COLO829 (cell line): Measurements from ENCODE around the gene ENTPD2.
A peak's percentile ranks its signal among the peaks of the same experiment; 100 is the strongest.

Source experiments
- DNase-seq: peaks from one replicate; pipeline ENCODE4 v3.0.0; 2012; ENCODE audit warnings: low spot score

ENTPD2 gene

DNA sequence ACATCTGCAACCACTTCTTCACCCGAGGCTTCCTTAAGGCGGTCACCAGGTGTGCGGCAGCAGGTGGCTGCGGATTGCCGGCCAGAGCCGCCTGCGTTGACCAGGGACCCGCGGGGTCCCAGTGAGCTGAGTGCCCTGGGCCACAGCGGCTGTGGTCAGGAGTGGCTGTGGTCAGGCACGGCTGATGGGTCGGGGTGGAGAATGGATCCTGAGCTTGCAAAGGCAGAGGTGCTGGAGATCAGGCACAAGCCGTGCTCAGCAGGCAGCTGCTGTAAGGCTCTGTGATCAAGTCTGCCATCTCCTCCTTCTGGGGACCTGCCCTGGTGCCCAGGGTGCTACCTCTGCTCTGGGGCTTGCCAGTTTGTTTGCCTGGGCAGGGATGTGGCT lies 25.5 kb upstream of the ENTPD2 start:
- no peak for DNase-seq

DNA sequence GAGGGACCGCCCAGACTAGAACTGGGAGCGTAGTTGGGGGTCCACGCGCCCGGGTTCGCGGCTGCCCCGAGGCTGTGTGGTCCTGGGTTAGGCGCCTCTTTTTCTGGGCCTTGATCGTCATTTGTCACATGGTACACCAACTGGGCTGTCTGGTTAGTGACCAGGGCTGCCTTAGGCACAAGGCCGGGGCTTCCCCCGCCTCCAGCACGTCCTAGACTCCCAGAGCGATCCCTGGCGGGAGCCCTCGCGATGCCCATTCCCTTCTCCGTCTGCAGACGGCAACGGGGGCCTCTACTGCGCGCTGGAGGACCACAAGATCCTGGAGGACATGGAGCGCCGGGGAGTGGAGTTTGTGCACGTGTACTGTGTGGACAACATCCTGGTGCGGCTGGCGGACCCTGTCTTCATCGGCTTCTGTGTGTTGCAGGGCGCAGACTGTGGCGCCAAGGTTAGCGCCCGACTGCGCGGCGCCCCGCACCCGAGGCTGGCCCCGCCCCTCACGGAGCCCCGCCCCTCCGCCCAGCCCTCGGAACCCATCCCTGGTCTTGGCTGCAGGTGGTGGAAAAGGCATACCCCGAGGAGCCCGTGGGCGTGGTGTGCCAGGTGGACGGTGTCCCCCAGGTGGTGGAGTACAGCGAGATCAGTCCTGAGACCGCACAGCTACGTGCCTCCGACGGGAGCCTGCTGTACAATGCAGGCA lies 25.0 kb upstream of the ENTPD2 start:
- no peak for DNase-seq

DNA sequence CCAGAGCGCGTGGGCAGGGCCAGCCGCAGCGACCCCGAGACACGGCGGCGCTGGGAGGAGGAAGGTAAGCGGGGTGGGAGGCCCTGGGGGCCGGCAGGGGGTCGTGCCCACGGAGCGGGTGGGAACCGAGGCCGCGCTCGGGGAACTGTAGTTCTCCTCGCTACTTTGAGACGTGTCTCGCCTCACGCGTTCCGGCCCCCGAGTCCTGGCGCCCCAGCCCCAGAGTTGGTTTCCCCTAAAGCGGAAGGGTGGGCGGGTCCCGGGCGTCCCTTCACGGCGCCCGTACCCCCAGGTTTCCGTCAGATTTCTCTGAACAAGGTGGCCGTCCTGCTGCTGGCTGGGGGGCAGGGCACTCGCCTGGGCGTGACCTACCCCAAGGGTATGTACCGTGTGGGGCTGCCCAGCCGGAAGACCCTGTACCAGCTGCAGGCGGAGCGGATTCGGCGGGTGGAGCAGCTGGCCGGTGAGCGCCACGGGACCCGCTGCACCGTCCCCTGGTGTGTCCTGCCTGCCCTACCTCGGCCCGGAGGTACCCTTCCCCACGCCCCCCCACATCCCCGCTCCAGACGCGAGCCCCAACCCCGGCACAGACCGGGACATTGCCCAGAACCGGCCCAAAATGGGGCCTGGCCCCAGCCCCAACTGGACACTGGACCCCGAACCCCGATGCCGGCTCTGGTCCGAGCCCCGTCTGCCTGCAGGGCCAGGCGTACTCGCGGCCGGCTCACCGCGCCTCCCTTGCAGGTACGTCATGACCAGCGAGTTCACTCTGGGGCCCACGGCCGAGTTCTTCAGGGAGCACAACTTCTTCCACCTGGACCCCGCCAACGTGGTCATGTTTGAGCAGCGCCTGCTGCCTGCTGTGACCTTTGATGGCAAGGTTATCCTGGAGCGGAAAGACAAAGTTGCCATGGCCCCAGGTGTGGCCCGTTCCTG lies 24.2 kb upstream of the ENTPD2 start:
- no peak for DNase-seq

DNA sequence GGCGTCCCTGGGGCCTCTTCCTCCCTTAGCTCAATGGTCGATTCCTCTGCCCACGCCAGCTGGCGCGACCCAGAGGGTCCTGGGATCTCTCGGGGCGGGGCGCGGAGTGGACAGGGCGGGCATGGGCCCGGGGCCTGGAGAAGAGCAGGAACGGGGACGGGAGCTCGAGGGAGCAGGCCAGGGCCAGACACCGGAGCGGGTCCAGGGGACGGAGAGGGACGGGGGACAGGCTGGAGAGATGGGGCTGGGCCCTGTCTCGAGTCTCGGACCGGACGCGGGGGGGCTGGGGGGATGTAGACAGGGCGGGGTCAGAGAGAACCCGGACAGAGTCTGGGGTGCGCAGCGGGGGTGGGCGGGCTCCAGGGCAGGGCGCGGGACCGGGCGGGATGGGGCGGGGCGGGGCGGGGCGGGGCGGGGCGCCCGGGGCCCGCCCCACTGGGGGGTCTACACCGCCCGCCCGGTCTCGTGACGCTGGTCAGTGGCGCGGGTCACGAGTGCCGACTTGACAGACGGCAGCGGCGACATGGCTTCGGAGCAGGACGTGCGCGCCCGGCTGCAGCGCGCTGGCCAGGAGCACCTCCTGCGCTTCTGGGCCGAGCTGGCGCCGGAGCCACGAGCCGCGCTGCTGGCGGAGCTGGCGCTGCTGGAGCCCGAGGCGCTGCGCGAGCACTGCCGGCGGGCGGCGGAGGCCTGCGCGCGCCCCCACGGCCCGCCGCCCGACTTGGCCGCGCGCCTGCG lies 23.3 kb upstream of the ENTPD2 start, which contains the start of gene UAP1L1:
TSS of gene UAP1L1 (plus strand) at position 508 of the 738 bp plus-strand sequence. CDS start at position 524, 16 bp downstream.
- no peak for DNase-seq

DNA sequence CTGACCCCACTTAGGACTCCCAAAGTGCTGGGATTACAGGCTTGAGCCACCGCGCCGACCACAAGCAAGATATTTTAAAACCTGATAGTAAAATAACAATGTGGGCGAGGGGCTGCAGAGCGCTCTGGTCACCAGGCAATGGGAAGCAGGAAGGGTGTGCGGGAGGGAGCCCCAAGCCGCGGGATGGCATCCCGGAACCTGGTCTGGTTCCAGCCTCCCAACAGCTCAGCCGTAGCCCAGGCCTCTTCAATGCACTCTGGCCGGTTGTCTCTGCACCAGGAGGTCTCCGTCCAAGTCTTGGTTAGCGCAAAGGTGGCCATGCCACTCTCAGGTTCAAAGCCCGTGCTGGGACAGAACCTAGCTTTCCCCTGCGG lies 22.8 kb upstream of the ENTPD2 start:
- no peak for DNase-seq

DNA sequence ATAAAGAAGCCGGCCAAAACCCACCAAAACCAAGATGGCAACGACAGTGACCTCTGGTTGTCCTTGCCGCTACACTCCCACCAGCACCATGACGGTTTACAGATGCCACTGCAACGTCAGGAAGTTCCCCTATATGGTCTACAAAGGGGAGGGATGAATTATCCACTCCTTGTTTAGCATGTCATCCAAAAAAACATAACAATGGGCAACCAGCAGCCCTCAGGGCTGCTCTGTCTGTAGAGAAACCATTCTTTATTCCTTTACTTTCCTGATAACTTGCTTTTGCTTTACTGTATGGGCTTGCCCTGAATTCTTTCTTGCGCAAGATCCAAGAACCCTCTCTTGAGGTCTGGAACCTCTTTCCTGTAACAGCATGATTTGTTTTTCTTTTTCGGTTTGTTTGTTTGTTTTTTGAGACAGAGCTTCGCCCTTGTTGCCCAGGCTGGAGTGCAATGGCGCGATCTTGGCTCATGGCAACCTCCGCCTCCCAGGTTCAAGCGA lies 21.5 kb upstream of the ENTPD2 start:
- DNase-seq = no peak

DNA sequence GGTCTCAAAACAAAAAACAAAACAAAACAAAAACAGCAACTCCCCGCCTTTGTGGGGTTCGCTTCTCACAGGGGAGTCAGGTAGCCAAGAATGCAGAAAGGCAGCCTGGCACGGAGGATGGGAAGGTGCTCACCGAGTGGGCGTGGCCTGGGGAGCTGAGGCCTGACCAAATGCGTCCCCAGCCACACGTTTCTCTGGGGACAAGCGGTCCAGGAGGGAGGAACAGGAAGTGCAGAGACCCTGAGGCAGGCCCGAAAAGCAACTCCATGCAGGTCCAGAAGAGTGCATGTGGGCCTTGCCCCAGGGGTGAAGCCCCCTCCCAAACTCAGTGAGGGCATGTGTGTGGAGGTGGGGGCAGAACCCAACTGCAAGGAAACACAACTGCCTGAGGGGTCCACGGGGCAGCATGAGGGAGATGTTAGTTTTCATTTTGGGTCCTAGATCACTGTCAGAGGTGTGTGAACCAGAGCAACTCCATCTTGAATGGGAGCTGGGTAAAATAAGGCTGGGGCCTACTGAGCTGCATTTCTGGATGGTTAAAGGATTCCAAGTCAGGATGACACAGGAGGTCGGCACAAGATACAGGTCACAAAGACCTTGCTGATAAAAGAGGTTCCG lies 20.9 kb upstream of the ENTPD2 start:
- DNase-seq = no peak

DNA sequence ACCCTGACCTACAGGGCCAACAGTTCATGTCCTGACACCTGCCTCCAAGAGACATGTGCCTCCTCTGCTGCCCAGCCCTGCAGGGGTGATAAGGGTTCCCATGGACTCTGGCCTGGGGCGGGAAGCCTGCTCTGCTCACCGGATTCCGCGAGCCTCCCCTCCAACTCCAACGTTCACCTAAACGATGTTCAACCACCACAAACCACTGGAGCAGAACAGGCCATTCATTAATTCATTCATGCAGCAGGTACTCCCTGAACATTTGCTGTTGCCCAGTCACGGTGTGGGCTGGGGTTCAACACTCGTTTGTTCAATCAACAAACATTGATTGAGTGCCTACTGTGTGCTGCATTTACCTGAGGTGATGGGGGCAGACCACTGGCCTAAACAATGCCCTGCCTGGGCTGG lies 20.1 kb upstream of the ENTPD2 start:
- DNase-seq = no peak

DNA sequence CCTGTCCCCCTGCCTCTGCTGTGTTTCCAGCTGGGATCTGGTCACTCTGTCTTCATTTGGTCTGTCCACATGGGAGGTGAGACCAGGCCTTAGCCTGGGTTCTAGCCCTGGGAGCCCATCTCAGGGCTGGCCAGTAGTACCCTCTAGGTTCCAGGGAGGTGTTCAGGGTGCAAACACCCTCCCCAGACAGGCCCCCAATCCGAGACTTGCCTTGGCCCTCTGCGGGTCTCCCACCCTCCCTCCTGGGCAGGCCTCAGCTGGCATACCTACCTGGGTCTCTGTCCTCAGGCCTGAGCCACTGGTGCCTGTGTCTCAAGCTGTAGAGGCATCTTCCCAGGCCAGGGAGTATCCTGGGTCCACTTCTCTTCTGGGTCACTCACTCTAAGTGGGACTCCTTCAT lies 17.4 kb upstream of the ENTPD2 start:
- no peak for DNase-seq

DNA sequence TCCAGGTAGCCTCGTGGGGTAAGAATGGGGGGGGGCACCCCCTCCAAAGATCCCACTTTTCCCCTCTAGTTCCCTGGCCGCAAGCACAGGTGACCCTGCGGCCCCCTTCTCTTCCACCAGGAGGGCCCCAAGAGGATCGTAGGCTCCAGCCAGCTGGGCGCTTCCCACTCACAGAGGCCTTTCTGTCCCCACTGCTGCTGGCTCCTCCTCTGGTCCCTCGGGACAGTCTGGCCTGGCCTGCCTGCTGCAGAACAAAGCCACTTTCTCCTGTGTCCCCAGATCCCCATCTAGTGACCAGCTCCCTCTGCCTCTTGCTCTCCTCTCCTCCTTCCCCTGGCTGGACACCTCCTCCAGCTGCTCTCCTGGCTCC lies 17.0 kb upstream of the ENTPD2 start:
- no peak for DNase-seq

DNA sequence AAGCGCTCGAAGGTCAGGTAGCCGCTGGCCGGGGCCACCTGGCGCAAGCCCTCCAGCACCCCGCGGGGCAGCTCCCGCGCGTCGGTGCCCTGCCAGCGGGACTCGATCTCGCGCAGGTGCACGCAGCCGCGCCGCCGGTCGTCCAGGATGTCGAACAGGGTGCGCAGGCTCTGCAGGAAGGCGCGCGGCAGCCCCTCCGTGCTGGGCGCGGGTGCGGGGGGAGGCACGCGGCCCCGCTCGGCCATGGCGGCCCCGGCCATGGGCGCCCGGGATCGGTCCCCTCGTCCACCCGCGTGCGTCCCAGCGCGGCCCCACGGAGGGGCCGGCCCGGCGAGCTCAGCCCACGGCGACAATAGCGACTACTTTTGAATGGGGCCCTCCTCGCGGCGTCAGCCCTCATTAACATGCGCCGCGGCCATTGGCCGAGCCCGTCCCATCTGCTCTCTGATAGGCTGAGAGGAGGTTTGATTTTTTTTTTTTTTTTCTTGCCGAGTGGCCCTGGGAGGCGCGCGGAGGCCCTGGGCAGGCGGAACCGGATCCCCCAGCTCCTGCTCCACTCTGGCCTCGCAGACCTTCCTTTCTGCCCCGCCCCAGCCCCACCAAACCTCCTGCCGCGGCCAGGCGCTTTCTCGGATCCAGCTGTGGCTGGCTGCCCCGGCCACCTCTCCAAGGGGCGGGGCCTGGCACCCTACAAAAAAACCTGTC lies 16.5 kb upstream of the ENTPD2 start, which contains the start of gene SAPCD2:
TSS of gene SAPCD2 (minus strand) at position 357 of the 705 bp plus-strand sequence. CDS start at position 260, 97 bp downstream.
- DNase-seq = peak; percentile 80

DNA sequence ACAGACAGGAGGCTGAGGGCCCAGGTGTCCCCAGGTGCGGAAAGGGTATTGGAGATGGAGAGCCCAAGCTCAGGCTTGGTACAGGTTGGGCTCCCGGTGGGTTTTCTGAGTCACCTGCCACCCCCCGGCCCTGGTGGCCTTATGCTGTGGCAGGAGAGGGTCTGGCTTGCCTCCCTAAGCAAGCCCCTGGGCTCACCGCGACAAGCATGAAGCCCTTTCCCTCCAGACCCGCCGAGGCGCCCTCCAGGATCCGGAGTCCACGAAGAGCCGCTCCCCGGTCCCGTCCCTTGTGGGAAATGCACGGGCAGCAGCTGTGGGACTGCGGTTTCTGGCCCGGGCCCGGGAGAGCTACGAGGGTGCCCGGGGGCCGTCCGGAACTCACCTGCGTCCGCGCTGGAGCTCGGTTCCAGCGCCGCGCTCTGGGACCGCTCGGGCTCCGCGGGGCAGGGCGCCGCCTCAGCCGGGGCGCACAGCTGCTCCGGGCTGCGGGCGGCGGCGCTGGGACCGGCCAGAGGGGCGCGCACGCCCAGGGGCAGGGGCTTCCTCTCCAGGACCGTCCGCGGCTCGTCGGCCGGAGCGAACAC lies 15.7 kb upstream of the ENTPD2 start:
- DNase-seq = no peak

DNA sequence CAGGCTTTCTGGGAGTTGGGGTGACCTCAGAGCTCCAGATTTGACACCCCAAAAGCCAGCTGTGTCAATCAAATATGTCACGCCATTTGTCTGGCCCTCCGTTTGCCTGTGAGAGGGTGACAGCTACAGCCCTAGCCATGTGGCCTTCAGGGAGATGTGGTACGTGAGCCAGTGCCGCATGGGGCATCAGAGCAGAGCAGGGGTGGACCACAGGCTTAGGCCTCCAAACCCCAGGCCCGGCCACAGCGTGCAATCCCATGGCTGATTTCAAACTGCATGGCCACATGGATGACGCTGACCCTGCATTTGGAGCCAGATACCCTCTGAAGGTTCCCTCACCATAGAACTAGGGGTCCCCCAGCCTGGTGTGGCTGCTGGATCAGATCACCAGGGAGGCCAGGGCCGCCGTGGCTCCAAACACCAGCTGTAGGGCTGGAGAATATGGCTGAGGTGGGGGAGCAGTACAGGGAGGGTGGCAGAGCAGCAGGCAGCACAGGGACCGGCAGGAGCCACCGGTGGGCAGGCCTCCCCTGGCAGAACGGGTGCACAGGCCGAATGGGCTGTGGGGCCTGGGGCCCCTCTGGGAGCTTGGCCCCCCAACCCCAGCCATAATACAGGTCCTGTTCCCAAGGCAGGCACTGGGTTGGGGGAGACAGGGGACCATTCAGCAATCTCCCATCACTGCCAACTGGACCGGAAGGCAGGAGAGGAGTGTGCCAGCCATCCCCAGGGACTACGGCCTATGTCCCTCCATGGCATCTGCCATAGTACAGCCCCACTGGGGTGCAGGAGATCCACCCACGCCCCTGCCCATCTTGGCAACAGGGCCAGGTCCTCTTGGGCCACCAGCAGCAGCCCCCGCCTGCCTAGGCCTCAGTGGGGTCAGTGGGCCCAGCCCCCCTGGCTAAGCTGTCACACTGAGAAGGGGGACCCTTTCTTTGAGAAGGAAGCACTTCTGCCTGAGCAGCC lies 15.0 kb upstream of the ENTPD2 start:
- no peak for DNase-seq

DNA sequence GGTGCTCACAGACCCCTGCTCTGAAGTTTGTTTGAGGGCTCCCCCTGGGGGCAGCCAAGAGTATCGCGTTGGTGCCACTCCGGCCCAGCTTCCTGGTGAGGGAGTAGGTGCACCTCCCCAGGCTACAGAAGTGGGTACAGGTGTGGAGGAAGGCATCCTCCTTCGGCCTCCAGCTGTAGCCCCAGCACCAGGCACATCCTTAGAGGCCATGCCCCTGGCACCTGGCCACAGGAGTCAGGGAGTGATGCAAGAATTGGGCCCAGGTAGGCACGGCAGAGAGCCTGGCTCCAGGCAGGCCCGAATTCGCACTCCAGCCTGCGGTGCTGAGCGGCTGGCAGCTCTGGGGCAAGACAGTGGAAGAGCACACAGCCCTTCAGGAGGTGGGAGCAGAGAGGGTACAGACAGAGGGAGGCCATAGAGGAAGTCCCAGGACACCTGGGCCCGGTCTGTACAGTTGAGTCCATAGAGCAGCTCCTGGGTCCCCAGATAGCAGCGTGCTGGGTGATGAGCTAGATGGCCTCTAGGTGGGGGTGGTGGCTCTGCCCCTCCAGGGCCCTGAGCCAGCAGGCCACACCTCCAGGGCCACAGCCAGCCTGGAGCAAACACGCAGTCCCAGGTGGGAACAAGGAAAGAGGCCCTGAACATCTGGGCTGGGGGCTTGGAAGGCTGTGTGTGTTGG lies 14.1 kb upstream of the ENTPD2 start:
- DNase-seq = peak; percentile 68

DNA sequence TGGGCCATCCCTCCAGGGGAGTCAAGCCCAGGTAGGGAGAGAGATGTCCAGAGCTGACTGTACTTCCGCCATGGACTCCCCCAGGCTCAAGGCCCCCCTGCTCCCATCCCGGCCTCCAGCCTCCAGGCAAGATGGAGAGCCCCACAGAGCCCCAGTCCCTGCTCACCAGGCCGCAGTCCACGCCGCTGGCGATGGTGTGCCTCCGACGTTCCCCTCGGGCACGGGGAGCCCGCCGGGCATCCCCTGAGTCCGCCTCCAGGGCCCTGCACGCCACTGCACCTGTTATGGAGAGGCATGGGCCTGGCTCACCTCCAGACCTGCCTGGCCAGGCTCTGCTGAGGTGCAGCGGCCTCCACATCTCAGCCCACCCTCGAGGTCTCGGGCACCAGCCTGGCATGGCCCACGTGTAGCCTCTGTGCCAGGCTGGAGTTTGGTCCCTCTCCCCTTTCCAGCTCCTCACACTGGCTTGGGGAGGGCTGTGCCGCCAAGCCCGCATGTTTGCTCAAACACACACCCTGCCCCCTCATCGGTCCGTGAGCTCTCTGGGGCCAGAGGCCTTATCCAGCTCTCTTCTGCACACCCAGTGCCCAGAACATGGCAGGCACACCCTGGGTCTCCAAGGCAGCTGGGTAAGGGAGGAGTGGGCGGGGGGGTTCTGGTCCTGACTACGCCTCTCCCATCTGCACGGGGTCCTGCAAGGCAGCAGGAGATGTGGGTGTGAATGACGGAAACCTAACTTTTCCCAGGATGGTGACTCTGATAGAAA lies 12.4 kb upstream of the ENTPD2 start:
- no peak for DNase-seq

DNA sequence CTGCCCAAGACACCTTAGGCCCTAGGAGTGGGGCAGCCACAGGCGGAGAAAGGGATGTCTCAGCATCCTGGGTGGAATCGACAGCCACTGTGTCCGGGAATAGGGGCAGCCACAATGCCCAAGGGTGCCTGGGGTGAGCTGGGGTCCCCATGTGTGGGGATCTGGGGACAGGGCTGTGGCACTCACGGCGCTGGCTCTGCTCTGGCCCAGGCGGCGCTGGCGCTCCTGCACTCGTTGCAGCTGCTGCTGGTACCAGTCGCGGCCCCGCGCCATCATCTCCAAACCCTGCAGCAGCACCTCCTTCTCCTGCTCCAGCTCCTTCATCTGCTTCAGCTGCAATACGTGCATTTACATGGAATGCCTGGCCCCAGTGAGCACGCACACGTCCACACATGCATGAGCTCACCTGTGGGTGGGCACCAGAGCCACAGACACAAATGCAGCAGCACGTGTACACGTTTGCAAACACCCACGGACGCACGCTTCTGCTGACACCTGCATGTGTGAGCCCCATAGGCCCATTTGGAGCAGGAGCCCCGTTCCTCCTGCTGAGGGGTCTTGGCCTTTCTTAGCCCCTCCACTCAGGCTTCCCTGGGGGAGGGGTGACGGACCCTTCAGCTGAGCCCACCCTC lies 11.6 kb upstream of the ENTPD2 start:
- no peak for DNase-seq

DNA sequence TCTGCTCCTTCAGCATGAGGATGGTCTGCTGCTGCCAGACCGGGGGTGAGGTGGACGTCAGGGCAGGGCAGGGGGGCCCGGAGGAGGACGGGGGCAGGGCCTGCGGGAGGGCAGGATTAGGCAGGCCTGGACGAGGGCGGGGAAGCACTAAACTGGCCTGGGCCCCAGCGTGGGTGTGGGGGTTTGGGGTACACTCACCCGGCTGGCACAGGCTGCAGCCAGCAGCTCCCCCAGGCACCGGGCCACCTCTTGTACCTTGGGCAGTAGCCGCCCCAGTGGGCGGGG lies 11.0 kb upstream of the ENTPD2 start:
- DNase-seq = no peak
